Liver (tissue), 9 donors: ENCODE data around the gene RNPEPL1. TPM values are rescaled to one million over a fixed set of nuclear protein-coding genes. Genes with fewer than 3 reads are reported as not detected.

ENCODE experiments used
- DNase-seq: peaks from one replicate; pipeline ENCODE4 v3.0.0-alpha.2; 2017; ENCODE audit warnings: low spot score
- H3K27ac ChIP-seq, 2 donors: one replicate each; pipeline ENCODE4 v1.7.0; 2013; ENCODE audit warnings: inconsistent platforms in 2 of 2, low read length in 2 of 2, control low read depth in 1 of 2, low read depth in 1 of 2, mild to moderate bottlenecking in 1 of 2
- H3K27me3 ChIP-seq, 4 donors: one replicate each; pipeline versions ENCODE4 v1.6.1 to v1.7.0; 2013; ENCODE audit warnings: low read length in 3 of 4, inconsistent platforms in 1 of 4, mild to moderate bottlenecking in 1 of 4, moderate library complexity in 1 of 4; ENCODE audit not compliant: control insufficient read depth in 4 of 4, insufficient read depth in 4 of 4
- H3K36me3 ChIP-seq, 4 donors: one replicate each; pipeline versions ENCODE4 v1.6.1 to v1.7.0; 2013; ENCODE audit warnings: low read length in 3 of 4, mild to moderate bottlenecking in 3 of 4, low read depth in 1 of 4, moderate library complexity in 1 of 4; ENCODE audit not compliant: control insufficient read depth in 4 of 4, insufficient read depth in 3 of 4
- H3K4me1 ChIP-seq, 4 donors: one replicate each; pipeline versions ENCODE4 v1.6.1 to v1.7.0; 2013; ENCODE audit warnings: low read length in 3 of 4, mild to moderate bottlenecking in 3 of 4, moderate library complexity in 1 of 4; ENCODE audit not compliant: control insufficient read depth in 4 of 4, insufficient read depth in 4 of 4
- H3K4me3 ChIP-seq, 3 donors: one replicate each; pipeline versions ENCODE4 v1.6.1 to v1.7.0; 2013; ENCODE audit warnings: low read length in 3 of 3, control low read depth in 1 of 3, low read depth in 1 of 3, mild to moderate bottlenecking in 1 of 3
- H3K9ac ChIP-seq, 2 donors: one replicate each; pipeline ENCODE4 v1.7.0; 2013; ENCODE audit warnings: low read length in 2 of 2, mild to moderate bottlenecking in 2 of 2, moderate library complexity in 2 of 2, control low read depth in 1 of 2, low read depth in 1 of 2
- H3K9me3 ChIP-seq, 4 donors: one replicate each; pipeline versions ENCODE4 v1.6.1 to v1.7.0; 2013; ENCODE audit warnings: low read length in 3 of 4; ENCODE audit not compliant: control insufficient read depth in 4 of 4
- EGR1 ChIP-seq, 2 donors: IDR thresholded peaks; 2 replicates each; pipeline ENCODE4 v1.6.1; 2016 to 2018; ENCODE audit warnings: antibody characterized with exemption in 2 of 2, low read depth in 2 of 2
- FOXA1 ChIP-seq: IDR thresholded peaks from 2 replicates; pipeline ENCODE4 v1.6.1; 2016; ENCODE audit warnings: antibody characterized with exemption
- FOXA2 ChIP-seq: IDR thresholded peaks from 2 replicates; pipeline ENCODE4 v1.6.1; 2016; ENCODE audit warnings: antibody characterized with exemption
- GABPA ChIP-seq, 2 donors: IDR thresholded peaks in 1 of 2; conservative IDR thresholded peaks in 1 of 2; 2 replicates each; pipeline ENCODE4 v1.6.1; 2016; ENCODE audit warnings: antibody characterized with exemption in 2 of 2, mild to moderate bottlenecking in 1 of 2, moderate library complexity in 1 of 2
- HNF4A ChIP-seq, 2 donors: conservative IDR thresholded peaks; 2 replicates each; pipeline ENCODE4 v1.6.1; 2016; ENCODE audit warnings: antibody characterized with exemption in 2 of 2, mild to moderate bottlenecking in 2 of 2
- HNF4G ChIP-seq: IDR thresholded peaks from 2 replicates; pipeline ENCODE4 v1.6.1; 2016; ENCODE audit warnings: antibody characterized with exemption
- JUND ChIP-seq, 2 donors: IDR thresholded peaks; 2 replicates each; pipeline ENCODE4 v1.6.1; 2016; ENCODE audit warnings: antibody characterized with exemption in 2 of 2
- NR2F2 ChIP-seq: IDR thresholded peaks from 2 replicates; pipeline ENCODE4 v1.6.1; 2016; ENCODE audit warnings: antibody characterized with exemption
- RAD21 ChIP-seq, 2 donors: IDR thresholded peaks; 2 replicates each; pipeline ENCODE4 v1.6.1; 2016; ENCODE audit warnings: antibody characterized with exemption in 2 of 2, mild to moderate bottlenecking in 2 of 2
- RXRA ChIP-seq, 2 donors: IDR thresholded peaks; 2 replicates each; pipeline ENCODE4 v1.6.1; 2017 to 2018; ENCODE audit warnings: antibody characterized with exemption in 2 of 2, mild to moderate bottlenecking in 1 of 2
- SP1 ChIP-seq: IDR thresholded peaks from 2 replicates; pipeline ENCODE4 v1.6.1; 2018; ENCODE audit warnings: antibody characterized with exemption, mild to moderate bottlenecking
- TAF1 ChIP-seq: conservative IDR thresholded peaks from 2 replicates; pipeline ENCODE4 v1.6.1; 2016; ENCODE audit warnings: antibody characterized with exemption, mild to moderate bottlenecking
- YY1 ChIP-seq: IDR thresholded peaks from 2 replicates; pipeline ENCODE4 v1.6.1; 2016; ENCODE audit warnings: antibody characterized with exemption, mild to moderate bottlenecking
- WGBS: extraction: QIAGEN DNeasy Blood & Tissue Kit; methylation state at CpG from one replicate; pipeline ENCODE4 v1.1.7; 2013; 5-methylcytosine and 5-hydroxymethylcytosine counted together
- polyA plus RNA-seq, 2 donors: library from polyadenylated mRNA; stranded (reverse) in 1 of 2; unstranded in 1 of 2; fragments of 200-250 nt in 1 of 2; fragments of >200 nt in 1 of 2; fragmentation: Nextera tagmentation in 1 of 2; extraction: Ambion mirVana in 1 of 2; gene quantifications; one replicate each; pipeline versions ENCODE4 v1.2.1 to v1.2.3, GENCODE V29; 2013 to 2015
- total RNA-seq, 2 donors: library from RNA; depleted of rRNA; stranded (reverse); fragments of >200 nt; gene quantifications; one replicate each; pipeline ENCODE4 v1.2.3, GENCODE V29; 2014
- TF ChIP-seq, protein P1 (sequence below): IDR thresholded peaks from 2 replicates; pipeline ENCODE4 v1.6.1; 2016; ENCODE audit warnings: antibody characterized with exemption
- TF ChIP-seq, protein P2 (sequence below): IDR thresholded peaks from 2 replicates; pipeline ENCODE4 v1.6.1; 2016; ENCODE audit warnings: antibody characterized with exemption
- TF ChIP-seq, protein P3 (sequence below): IDR thresholded peaks from 2 replicates; pipeline ENCODE4 v1.6.1; 2016; ENCODE audit warnings: antibody characterized with exemption, mild to moderate bottlenecking
- TF ChIP-seq, protein P4 (sequence below): fragments of 150-350 bp; IDR thresholded peaks from 2 replicates; pipeline ENCODE4 v1.5.1; 2017; ENCODE audit warnings: improper control_type of control experiment, low read depth, low read length; ENCODE audit not compliant: missing input control
- TF ChIP-seq, protein P5 (sequence below): IDR thresholded peaks from 2 replicates; pipeline ENCODE4 v1.6.1; 2016; ENCODE audit warnings: antibody characterized with exemption
- donor health status: healthy.
- donor health status: healthy.
- donor health status: healthy.
- donor health status: healthy.
- donor health status: healthy.

The RNPEPL1 gene
- total and polyA plus RNA-seq, 4 donors: 24.8 to 43.9 (median 29.4) TPM

DNA sequence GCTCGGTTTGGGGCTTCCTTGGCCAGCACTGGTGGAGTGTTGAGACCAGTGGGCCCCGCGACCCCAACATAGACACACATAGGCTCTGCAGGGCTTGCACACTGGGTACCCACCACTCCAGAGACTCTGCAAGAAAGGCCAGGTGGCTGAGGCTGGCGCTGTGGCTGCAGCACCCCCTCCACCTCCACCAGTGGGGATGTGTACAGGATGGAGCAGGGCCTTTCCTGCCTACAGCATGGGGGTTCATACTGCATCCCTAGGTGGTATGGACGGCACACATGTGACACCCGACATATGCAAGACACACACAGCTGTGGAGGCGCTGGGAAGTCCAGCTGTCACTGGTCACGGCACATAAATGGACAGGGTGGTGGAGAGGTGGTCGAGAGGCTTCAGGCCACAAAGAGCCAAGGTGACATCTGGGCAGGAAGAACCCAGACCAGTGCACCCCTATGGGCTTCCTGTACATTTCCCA is 1.3 kb downstream of the RNPEPL1 start:
- peaks cover 22 to 40% (median 35%) of the 10 kb centered on the region in 4 donors for H3K4me1 ChIP-seq

More for the DNA sequence above, 1.3 kb downstream of the RNPEPL1 start:
- TF ChIP-seq, protein P1, sequence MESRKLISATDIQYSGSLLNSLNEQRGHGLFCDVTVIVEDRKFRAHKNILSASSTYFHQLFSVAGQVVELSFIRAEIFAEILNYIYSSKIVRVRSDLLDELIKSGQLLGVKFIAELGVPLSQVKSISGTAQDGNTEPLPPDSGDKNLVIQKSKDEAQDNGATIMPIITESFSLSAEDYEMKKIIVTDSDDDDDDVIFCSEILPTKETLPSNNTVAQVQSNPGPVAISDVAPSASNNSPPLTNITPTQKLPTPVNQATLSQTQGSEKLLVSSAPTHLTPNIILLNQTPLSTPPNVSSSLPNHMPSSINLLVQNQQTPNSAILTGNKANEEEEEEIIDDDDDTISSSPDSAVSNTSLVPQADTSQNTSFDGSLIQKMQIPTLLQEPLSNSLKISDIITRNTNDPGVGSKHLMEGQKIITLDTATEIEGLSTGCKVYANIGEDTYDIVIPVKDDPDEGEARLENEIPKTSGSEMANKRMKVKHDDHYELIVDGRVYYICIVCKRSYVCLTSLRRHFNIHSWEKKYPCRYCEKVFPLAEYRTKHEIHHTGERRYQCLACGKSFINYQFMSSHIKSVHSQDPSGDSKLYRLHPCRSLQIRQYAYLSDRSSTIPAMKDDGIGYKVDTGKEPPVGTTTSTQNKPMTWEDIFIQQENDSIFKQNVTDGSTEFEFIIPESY: no peak
- TF ChIP-seq FOXA2 (no peak), JUND (IDR thresholded peaks at IDR 0.05) (no peak), NR2F2 (no peak), TAF1 (no peak), GABPA (IDR thresholded peaks at IDR 0.05 in 1 of 2, conservative IDR thresholded peaks at IDR 0.05 in 1 of 2) (no peak), EGR1 (IDR thresholded peaks at IDR 0.05; ENCODE audit: low read depth in 2 of 2) (no peak), SP1 (no peak), HNF4A (conservative IDR thresholded peaks at IDR 0.05) (no peak), RXRA (IDR thresholded peaks at IDR 0.05) (no peak), HNF4G (no peak), FOXA1 (no peak), RAD21 (IDR thresholded peaks at IDR 0.05) (no peak), YY1 (no peak)
- TF ChIP-seq, protein P2, sequence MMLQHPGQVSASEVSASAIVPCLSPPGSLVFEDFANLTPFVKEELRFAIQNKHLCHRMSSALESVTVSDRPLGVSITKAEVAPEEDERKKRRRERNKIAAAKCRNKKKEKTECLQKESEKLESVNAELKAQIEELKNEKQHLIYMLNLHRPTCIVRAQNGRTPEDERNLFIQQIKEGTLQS: no peak
- TF ChIP-seq, protein P3, sequence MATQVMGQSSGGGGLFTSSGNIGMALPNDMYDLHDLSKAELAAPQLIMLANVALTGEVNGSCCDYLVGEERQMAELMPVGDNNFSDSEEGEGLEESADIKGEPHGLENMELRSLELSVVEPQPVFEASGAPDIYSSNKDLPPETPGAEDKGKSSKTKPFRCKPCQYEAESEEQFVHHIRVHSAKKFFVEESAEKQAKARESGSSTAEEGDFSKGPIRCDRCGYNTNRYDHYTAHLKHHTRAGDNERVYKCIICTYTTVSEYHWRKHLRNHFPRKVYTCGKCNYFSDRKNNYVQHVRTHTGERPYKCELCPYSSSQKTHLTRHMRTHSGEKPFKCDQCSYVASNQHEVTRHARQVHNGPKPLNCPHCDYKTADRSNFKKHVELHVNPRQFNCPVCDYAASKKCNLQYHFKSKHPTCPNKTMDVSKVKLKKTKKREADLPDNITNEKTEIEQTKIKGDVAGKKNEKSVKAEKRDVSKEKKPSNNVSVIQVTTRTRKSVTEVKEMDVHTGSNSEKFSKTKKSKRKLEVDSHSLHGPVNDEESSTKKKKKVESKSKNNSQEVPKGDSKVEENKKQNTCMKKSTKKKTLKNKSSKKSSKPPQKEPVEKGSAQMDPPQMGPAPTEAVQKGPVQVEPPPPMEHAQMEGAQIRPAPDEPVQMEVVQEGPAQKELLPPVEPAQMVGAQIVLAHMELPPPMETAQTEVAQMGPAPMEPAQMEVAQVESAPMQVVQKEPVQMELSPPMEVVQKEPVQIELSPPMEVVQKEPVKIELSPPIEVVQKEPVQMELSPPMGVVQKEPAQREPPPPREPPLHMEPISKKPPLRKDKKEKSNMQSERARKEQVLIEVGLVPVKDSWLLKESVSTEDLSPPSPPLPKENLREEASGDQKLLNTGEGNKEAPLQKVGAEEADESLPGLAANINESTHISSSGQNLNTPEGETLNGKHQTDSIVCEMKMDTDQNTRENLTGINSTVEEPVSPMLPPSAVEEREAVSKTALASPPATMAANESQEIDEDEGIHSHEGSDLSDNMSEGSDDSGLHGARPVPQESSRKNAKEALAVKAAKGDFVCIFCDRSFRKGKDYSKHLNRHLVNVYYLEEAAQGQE: no peak
- TF ChIP-seq, protein P4, sequence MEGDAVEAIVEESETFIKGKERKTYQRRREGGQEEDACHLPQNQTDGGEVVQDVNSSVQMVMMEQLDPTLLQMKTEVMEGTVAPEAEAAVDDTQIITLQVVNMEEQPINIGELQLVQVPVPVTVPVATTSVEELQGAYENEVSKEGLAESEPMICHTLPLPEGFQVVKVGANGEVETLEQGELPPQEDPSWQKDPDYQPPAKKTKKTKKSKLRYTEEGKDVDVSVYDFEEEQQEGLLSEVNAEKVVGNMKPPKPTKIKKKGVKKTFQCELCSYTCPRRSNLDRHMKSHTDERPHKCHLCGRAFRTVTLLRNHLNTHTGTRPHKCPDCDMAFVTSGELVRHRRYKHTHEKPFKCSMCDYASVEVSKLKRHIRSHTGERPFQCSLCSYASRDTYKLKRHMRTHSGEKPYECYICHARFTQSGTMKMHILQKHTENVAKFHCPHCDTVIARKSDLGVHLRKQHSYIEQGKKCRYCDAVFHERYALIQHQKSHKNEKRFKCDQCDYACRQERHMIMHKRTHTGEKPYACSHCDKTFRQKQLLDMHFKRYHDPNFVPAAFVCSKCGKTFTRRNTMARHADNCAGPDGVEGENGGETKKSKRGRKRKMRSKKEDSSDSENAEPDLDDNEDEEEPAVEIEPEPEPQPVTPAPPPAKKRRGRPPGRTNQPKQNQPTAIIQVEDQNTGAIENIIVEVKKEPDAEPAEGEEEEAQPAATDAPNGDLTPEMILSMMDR: no peak
- TF ChIP-seq, protein P5, sequence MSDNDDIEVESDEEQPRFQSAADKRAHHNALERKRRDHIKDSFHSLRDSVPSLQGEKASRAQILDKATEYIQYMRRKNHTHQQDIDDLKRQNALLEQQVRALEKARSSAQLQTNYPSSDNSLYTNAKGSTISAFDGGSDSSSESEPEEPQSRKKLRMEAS: no peak
- WGBS: 83% methylated on average over 9 of the region's 9 CpGs
- no peak for DNase-seq
- peaks cover 0 to 7% (median 3%) of the 10 kb centered on the region in 4 donors for H3K36me3 ChIP-seq
- H3K27ac ChIP-seq: no peak overlapping the region
- H3K4me3 ChIP-seq: peak overlapping the region; percentile 62 to 82 (median 73)
- no peaks in the 10 kb centered on the region for H3K27me3 ChIP-seq
- H3K9me3 ChIP-seq: no peaks in the 10 kb centered on the region
- peak overlapping the region in 1 of 2 donors; percentile 50 for H3K9ac ChIP-seq
